EH (cell line): Measurements from ENCODE around the gene MRNIP.
A peak's percentile ranks its signal among the peaks of the same experiment; 100 is the strongest.

Source experiments
- DNase-seq: peaks from one replicate; pipeline ENCODE4 v3.0.0-alpha.2; 2015; ENCODE audit warnings: low read depth

MRNIP gene, protein sequence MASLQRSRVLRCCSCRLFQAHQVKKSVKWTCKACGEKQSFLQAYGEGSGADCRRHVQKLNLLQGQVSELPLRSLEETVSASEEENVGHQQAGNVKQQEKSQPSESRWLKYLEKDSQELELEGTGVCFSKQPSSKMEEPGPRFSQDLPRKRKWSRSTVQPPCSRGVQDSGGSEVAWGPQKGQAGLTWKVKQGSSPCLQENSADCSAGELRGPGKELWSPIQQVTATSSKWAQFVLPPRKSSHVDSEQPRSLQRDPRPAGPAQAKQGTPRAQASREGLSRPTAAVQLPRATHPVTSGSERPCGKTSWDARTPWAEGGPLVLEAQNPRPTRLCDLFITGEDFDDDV

DNA sequence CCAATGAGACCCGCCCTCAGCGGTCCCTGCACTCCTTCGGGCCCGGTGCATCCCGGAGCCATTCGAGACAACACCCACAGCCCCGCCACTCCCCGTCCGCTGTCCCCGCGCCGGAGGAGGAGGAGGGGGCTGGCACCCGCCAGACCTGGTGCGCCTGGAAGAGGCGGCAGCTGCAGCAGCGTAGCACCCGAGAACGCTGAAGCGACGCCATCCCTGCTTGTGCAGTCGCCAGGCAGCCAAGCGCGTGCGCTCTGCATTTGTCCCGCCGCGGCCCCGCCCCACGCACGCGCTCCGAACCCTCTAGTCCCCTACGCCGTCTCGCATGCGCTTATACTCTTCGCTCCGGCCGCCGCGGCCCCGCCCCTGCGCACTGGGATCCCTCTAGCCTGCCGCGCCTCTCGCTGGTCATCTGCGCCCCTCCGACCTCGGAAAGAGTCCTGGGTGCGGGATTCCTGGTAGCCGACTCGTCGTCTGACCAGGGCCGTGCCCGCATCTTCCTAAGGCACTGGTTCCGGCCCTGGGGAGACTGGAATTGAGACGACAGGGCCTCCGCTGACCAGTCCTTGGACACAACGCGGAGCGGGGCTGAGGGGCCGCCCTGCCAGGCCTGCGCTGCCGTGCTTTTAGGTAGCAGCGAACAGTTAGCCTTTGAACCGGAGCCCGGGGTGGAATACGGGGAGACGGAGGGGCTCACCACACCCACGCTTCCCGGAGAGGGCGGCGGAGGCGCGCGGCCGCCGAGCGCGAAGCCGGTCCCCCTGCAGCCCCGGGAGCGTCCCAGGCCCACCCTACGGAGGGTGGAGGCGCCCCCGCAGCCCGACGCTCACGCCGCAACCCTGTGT lies at the start of gene MRNIP:
MRNIP (minus strand) TSS at position 232 of the 842 bp plus-strand sequence; CDS start at position 211, 21 bp downstream.
- peak; percentile 94 for DNase-seq

DNA sequence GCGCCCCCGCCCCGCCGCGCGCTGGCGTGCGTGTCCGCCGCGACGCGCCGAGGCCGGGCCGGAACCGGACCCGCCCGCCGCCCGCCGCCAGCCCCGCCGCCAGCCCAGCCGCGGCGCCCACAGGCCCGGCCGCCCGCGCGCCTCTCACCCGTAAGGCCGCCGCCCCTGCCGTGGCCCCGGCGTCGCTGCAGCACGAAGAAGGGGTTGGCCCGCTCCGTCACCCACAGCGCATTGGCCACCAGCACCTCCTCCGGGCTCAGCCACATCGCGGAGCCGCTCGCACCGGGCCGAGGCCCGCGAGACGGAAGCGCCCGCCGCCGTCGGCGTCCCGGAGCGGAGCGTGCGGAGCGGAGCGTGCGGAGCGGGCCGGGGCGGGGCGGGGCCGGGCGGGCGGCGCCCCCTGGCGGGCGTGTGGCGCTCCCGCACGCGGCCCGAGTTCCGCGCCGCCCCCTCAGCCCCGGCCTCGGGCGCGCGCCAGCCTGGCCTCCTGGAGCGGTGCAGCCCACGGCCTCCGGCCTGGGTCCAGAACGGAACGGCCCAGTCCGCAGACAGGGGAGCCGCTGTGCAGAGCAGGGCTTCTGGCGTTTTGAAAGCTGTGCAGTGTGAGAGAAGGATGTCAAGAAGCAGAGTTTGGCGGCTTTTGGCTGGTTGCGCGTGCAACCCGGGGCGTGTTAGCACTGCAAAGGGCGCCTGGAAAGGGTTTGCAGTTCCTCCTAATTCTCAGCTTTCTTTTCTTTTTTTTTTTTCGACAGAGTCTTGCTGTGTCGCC lies 49.1 kb upstream of the MRNIP start, which contains the start of gene TBC1D9B:
TBC1D9B (minus strand) TSS at position 342 of the 769 bp plus-strand sequence; CDS start at position 266, 76 bp downstream.
- DNase-seq: peak; percentile 73

DNA sequence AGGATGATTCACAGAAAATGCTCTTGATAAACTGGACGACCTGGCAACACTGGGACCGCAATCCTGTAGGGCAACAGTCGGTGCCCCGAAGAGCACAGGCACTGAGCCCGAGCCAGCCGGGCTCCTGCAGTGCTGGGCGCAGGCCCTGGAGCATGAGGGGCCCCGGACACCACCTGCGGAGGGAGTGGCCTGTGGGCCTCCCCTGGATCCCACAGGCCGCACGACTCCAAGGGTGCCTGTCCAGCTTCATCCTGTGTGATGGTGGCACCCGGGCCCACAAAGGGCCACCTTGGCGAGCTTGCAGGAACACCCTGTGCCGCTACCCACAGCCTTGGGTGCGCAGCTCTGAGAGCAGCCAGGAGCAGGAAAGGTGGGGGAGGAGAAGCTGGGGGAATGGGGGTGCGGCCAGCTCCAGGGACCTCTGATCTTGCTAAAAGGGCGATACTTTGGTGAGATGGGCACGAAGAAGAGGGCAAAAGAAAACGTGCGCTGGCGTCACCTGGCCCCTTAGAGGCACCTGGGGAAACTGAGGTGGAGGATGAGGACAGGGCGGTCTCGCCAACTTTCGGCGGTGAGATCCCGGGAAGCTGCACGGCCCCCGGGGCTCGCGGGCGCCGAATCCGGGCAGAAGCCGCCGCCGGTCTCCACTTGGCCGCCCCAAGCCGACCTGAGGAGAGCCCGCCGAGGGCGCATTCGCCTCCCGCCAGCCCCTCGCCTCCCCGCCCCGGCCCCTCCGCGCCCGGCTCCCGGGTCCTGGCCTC lies 48.4 kb upstream of the MRNIP start:
- DNase-seq: peak; percentile 40

DNA sequence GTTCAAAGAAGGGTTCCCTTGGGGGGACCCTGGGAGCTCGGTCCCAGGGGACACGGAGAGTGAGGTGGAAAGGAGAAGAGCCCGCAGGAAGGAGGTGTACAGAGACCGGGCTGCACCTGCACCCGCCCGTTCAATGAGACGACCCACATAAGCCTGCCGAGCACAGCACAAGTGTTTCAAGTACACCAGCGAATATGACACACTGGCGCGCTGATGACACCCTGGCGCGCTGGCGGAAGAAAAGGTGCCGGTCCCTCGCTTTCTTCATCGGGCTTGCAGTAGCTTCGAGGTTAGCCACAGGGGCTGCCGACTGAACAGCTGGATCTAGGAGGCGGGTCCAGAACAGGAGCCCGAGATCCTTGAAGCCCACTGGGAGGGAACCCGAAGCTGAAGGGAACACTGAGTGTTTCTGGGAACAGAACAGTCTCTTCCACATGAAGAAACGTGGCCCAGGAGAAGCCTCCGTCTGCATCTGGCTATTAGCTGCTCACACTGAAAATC lies 47.7 kb upstream of the MRNIP start:
- no peak for DNase-seq

DNA sequence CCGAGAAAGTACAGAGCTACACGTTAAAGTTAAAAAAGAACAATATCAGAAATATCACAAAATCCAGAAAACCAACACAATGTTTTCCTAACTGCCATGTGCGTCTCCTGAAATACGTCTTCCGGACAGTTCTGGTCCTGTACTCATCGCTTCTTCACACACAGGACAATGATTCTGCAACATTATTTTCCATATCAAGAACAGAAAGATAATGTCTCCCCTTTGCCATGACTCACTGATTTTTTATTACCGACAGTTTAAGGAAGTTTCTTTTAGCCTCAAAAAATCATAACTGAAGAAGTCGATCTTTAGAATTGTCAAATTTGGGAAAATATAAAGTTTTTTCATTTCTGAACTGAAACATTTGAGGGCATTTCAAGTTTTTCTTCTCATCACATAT lies 46.5 kb upstream of the MRNIP start:
- no peak for DNase-seq

DNA sequence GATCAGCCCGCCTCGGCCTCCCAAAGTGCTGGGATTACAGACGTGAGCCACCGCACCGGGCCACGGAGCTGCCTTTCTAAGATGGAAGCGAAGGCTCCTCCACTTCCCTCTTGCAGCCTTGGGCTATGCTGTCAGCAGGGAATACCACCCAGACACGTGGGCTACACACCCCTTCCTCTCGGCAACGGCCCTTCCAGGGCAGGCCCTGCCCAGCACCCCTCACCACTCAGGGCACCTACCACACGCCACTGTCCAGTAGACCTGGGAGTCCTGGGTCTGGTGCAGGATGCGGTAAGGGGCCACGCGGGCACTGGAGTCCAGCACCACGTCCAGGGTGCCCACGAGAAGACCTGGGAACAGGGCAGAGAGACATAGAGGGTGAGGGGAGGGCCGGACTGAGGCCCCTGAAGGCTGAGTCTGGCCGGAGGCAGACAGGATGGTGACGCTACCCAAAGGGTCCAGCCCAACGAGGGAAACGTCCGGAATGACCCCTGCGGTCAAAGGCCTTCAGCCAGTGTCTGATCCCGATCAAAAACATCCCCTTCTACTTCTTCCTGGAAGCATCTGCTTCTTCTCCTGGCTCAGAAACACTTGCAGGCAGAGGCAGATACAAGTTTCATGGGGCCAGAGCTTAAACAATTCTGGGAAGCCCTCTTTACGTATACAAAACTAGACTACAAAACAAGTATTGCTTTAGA lies 46.0 kb upstream of the MRNIP start:
- no peak for DNase-seq

DNA sequence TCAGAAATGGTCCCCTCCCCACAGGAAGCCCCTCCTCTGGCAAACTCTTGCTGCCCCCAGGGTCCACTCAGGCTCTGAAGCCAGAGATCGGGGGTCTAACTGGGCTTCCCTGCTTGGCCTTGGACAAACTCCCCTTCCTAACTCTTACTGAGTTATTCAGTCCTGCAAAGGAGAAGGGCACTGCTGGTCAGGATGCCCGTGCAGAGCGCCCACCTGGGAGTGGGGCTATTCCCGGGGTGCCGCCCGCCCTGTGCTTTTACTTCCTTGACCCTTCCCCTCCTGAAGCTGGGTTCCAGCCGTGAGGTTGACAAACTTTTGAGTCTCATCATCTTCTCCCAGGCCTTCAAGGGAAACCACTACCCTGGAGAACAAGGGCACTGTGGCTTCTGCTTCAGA lies 44.1 kb upstream of the MRNIP start:
- no peak for DNase-seq

DNA sequence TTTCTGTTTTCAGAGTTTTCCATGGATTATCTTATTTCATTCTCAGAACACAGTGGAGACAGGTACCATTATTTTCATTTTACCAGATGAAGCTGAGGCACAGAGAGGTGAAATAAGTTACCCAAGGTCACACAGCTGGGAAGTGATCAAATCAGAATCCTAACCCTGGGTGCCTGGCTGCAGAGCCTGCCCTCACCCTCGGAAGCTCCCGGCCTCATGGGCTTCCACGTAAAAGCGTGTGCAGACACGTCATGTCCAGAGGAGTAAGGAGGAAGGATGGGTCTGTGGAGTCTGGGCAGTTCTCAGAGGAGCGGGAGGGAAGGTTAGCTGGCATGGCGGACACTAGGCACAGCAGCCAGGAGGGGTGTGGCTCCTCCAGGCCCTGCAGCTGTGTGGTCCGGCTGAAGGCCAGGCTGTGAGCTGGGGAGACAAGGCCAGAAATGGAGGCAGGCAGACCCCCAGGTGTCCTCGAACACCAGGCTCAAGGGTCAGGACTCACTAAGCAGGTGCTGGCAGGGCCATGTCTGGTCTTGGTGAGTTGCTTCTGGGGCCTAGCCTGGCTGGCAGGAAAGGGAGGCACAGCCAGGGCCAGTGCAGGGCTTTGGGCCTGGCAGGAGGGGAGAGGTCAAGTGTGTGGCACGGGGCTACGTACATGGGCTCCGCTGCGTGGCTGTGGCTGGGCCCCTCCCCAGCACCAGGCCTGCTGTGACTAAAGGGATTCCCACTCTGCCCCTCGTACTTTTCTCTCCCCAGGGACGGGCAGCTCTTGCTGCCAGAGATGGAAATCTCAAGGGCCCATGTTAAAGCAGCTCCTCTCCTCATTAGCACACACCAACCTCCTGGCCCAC lies 43.5 kb upstream of the MRNIP start:
- DNase-seq: no peak

DNA sequence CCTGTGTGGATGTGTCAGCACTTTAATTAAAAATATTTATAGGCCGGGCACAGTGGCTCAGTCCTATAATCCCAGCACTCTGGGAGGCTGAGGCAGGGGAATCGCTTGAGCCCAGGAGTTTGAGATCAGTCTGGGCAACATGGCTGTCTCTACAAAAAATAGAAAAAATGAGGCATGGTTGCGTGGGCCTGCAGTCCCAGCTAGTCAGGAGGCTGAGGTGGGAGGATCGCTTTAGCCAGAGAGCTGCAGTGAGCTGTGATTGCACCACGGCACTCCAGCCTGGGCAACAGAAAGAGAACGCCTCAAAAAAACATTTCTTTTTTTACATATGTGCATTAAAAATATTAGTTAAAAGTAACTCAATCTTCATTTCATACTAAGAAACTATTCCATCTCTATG lies 42.8 kb upstream of the MRNIP start:
- DNase-seq: no peak

DNA sequence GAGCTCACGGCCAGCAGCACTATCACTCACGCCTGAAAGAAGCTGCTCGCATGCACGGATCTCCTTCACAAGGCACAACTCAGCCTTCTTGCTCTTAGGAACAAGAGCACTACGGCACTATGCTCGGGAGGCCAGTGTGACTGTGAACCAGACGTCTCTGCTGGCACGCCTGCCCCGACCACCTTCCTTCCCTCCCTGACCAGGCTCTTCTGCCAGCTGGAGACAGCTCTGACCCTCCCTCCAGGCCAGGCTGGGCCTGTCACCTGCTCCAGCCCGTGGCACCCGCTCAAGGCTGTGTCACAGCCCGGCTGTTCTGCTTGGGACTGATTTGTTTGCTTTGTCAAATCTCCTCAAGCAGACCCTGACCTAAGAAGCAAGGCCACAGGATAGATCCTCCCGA lies 42.1 kb upstream of the MRNIP start:
- no peak for DNase-seq

DNA sequence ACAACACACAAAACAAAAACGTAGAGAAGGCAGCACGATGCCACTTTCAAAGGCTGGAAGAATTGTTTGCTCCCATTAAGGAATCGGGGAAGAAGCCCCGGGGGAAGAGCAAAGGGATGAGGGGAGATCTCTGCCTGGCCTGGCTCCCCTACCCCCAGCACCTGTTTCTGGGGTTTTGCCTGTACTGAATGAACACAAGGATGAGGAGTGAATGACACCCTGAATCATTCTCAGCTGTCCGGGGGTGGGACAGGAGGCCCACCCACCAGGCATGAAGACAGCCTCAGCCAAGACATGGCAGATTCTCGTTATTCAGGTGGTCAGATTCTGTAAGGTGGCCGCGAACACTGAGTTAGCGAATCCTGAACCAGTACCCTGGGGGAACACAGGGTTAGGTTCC lies 41.6 kb upstream of the MRNIP start:
- no peak for DNase-seq

DNA sequence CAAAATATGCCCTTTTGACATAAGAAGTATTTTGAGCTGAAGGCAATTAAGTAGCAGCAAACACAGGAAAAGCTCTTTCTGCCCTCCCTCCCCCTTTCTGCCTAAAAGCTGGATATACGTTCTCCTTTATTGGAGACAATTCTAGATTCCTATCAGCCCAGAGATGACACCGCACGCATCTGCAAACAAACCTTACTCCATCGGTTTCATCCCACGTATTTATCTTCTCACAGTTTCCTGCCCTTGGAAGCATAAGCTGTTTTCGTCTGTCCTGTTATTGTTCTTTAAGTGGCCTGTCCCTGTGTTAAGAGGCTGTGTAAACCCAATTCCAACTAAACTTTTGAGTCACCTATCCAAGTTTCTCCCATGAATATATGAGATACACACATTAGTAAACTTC lies 37.2 kb upstream of the MRNIP start:
- DNase-seq: no peak

DNA sequence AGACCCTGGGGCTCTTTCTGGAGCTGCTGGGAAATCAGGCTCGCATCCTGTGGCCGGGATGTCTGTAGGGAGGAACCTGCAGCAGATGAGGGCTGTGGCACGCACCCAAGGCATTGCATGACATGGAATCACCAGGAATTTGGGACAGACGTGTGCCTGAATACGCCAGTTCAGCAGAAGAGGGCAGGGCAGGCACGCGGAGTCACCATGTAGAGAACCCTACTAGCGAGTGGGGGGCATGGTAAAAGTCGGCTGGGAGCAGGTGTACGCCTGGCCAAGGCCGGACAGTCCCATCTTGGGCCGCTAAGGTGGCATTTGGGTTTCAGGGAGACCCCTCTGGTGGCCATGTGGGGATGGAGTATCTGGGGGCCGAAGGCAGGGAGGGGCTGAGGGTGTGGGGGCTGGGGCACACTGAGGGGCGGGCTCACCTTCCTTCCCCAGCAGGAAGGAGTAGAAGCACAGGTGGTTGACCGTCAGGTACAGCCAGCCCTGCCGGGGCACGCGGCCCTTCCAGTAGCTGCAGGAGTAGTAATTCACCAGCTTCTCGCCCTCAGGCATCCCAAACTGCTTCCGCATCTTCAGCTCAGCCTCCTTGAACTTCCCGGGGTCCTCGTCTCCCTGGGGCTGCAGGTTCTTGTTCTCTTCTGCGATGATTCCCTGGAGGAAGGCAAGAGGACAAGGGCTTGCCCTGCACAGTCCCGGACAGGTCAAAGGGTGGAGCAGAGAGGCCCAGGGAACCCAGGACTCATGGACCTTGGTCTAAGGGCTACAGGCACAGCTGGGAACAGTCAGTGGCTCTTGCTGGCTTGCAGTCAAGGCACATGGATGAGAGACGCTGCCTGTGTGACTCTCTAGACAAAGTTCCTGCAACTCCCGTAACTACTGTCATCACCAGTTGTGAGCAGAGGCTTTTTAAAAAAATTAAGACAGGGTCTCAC lies 35.6 kb upstream of the MRNIP start:
- DNase-seq: no peak

DNA sequence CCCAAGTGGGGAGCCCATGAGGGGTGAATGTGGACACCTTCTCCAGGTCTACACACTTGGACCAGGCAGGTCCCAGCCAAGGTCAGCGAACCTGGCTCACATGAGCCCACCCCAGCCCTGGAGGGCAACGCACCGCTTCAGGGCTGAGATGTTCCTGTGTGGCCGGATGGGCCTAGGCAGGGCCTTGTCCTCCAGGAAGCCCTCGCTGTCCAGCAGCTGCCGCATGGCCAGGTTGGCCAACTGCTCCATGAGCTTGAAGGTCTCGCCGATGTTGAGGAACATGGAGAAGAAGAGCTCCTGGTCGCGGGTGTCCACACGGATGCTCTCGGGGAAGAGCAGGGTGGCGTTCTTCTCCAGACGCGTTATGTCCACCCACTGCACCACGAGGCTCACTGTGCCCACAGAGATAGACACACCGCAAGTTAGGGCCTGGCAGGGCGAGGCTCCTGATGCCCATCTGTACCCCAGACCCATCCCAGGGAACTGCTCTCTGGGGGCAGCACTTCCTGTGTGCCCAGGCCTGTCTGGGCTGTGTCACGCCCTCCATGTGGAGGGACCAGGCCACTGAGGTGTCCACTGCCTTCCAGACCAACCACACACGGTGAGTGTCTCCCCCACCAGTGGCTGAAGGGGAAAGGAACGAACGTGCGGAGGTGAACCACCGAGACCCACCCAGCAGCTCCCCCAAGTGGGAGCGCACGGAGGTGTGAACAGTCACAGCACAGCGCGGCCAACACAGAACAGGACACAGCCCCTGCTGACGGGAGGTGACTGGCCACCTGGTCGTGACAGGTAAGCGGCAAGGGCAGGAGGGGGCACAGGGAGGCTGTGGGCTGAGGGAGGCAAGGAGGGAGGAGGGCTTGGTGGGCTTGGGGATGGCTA lies 34.7 kb upstream of the MRNIP start:
- no peak for DNase-seq

DNA sequence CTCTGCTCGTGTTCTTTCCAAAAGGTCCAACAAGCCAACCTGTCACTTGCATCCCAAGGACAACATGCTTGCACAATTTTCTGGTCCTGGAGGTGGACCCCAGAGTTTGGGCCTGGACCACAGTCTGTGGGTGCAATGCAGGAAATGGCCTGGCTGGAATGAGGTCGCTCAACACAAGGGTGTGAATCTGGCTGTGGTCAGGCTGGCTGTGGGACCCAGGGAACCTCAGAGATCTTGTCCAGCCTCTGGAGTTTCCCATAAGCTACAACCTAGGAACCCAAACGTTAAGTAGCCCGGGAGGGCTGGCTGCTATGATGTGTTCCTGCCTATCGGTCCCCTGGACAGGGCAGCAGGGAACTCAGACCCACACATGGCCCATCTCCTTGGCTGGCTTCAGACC lies 33.6 kb upstream of the MRNIP start:
- DNase-seq: no peak

DNA sequence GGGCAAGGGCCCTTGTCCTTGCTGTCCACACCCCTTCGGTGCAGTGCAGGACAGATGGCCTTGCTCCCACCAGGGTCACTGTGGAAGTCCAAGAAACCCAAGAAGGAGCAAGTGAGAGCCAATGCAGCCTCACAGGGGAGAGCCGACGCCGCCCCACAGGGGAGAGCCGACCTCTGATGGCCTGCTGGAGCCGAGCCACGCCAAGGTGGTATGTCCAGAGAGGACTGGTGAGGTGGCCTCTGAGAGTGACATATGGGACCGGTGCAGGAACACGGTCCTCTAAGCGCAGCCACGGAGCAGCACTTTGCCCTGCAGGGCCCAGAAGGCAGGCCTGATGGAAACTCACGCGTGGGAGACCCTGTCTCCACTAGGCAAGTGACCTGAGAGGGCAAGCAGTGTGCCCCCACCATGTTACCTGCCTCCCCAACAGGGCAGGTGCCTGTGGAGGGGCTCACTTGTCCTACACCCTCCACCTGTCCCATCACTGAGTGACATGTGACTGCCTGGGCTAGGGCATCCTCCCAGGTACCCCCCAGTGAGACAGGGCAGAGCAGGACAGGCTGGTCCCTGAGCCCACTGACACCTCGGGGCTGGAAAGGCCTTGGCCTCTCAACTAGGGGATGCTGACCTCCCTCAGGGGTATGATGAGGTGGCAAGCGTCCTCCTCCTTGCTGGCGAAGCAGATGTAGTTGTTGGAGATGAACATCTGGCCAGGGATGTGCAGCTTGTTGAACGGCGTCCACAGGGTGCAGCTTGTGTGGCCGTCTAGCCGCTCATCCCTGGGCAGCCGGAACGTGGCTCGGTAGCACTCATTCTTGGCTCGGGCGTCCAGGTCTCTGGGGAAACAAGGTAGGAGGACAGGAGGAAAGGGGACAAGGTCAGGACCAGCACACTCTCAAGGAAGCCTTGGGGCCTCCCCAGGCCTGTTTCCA lies 32.4 kb upstream of the MRNIP start:
- DNase-seq: no peak

DNA sequence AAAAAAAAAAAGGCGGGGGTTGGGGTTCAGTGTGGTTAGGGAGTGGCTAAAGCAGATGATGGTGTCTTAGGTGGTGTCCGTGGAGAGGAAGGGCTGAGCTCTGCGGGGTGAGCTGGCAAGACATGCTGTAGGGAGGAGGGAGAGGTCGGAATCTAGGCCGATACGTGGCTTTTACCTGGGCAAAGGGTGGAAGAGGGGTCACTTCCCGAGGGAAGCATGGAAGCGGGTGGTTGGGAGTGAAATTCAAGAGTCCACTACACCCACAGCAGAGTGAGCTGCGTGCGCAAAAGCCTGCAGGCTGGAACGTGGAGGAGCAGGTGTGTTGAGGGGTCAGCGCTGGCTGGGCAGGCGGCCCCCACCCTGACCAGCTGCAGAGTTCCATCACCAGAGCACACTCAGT lies 31.3 kb upstream of the MRNIP start:
- DNase-seq: no peak
